HG02759 (cell line): ENCODE measurements around the gene OGFOD3.
"Not testable (repeated sequence)": the region's sequence is repeated elsewhere in the genome, so short reads cannot be mapped to it uniquely, and the experiment has no call there.

Source experiments
- ATAC-seq: cut with Tn5 transposase; IDR thresholded peaks from one replicate; pipeline ENCODE4 v1.9.1; 2021; ENCODE audit warnings: mild to moderate bottlenecking, moderate library complexity; ENCODE audit not compliant: unreplicated experiment

Gene OGFOD3

GRCh38 chr17:82418001-82418986 lies at the start of gene OGFOD3, which contains the start of gene HEXD:
Gene OGFOD3 (minus strand): TSS chr17:82418586. CDS start chr17:82418485, 101 bp downstream.
Gene HEXD (plus strand): TSS chr17:82418347. CDS start chr17:82419800, 1,453 bp downstream.
- peak; percentile 91 for ATAC-seq

- ATAC-seq, result no peak
Observed at GRCh38 chr17:82465023-82465603, 46.7 kb upstream of the OGFOD3 start.

GRCh38 chr17:82464567-82464929 lies 46.2 kb upstream of the OGFOD3 start:
- no peak for ATAC-seq

GRCh38 chr17:82463925-82464566 lies 45.7 kb upstream of the OGFOD3 start:
- ATAC-seq, result no peak

GRCh38 chr17:82463391-82463790 lies 45.0 kb upstream of the OGFOD3 start:
- no peak for ATAC-seq

GRCh38 chr17:82461827-82462524 lies 43.6 kb upstream of the OGFOD3 start:
- no peak for ATAC-seq

GRCh38 chr17:82459936-82460335 lies 41.5 kb upstream of the OGFOD3 start:
- ATAC-seq, result not testable (repeated sequence)

GRCh38 chr17:82458885-82459424 lies 40.6 kb upstream of the OGFOD3 start:
- ATAC-seq, result peak; percentile 9

- ATAC-seq, result peak; percentile 92
Observed at GRCh38 chr17:82458179-82458884, 39.9 kb upstream of the OGFOD3 start, which contains the start of gene NARF. Gene NARF (plus strand): TSS chr17:82458741. CDS start chr17:82458804, 63 bp downstream.

- no peak for ATAC-seq
Observed at GRCh38 chr17:82457929-82458178, 39.5 kb upstream of the OGFOD3 start.

GRCh38 chr17:82457073-82457928 lies 38.9 kb upstream of the OGFOD3 start:
- ATAC-seq, result no peak

GRCh38 chr17:82453706-82454105 lies 35.3 kb upstream of the OGFOD3 start:
- not testable (repeated sequence) for ATAC-seq

GRCh38 chr17:82453151-82453550 lies 34.8 kb upstream of the OGFOD3 start:
- not testable (repeated sequence) for ATAC-seq

- ATAC-seq, result no peak
Observed at GRCh38 chr17:82452162-82452561, 33.8 kb upstream of the OGFOD3 start.

- ATAC-seq, result peak; percentile 69
Observed at GRCh38 chr17:82450357-82451106, 32.1 kb upstream of the OGFOD3 start, which contains the start of gene CYBC1. Gene CYBC1 (minus strand): TSS chr17:82450752. CDS start chr17:82449254, 1,498 bp downstream.

- ATAC-seq, result no peak
Observed at GRCh38 chr17:82449883-82450356, 31.5 kb upstream of the OGFOD3 start.

GRCh38 chr17:82449131-82449882 lies 30.9 kb upstream of the OGFOD3 start:
- peak; percentile 62 for ATAC-seq
